MG63 (cell line): ENCODE measurements around the gene ANAPC5. TPM values are rescaled to one million over a fixed set of nuclear protein-coding genes. Genes with fewer than 3 reads are reported as not detected.

Experiments
- DNase-seq: peaks from one replicate; pipeline ENCODE4 v3.0.0-alpha.2; 2020
- H3K27me3 ChIP-seq: fragments of 250-450 bp; sonication (Bioruptor Pico); 2 replicates; pipeline ENCODE4 v1.5.1; 2020; ENCODE audit warnings: mild to moderate bottlenecking, moderate library complexity
- H3K36me3 ChIP-seq: fragments of 250-450 bp; sonication (Bioruptor Pico); 2 replicates; pipeline ENCODE4 v1.5.1; 2020; ENCODE audit warnings: mild to moderate bottlenecking, moderate library complexity
- H3K4me3 ChIP-seq: fragments of 250-450 bp; sonication (Bioruptor Pico); 2 replicates; pipeline ENCODE4 v1.5.1; 2020; ENCODE audit warnings: mild to moderate bottlenecking, moderate library complexity
- H3K9me3 ChIP-seq: fragments of 250-450 bp; sonication (Bioruptor Pico); 2 replicates; pipeline ENCODE4 v1.5.1; 2020; ENCODE audit warnings: mild to moderate bottlenecking, moderate library complexity
- total RNA-seq: library from RNA; depleted of rRNA; stranded (reverse); fragments of >200 nt; shearing (Covaris generic); gene quantifications from 2 replicates; pipeline ENCODE4 v1.2.3, GENCODE V29; 2014; ENCODE audit warnings: low replicate concordance

Gene ANAPC5
- total RNA-seq, 1 experiment from 2014 or later, result 156 TPM

GRCh38 chr12:121297435-121297991 lies 54.7 kb downstream of the ANAPC5 start:
- H3K4me3 ChIP-seq, result peak overlapping the region; percentile 79
- no peaks in the 10 kb centered on the region for H3K9me3 ChIP-seq
- no peak for DNase-seq
- H3K36me3 ChIP-seq, result peaks cover 3% of the 10 kb centered on the region
- no peaks in the 10 kb centered on the region for H3K27me3 ChIP-seq

- H3K36me3 ChIP-seq, result peaks cover 3% of the 10 kb centered on the region
- no peaks in the 10 kb centered on the region for H3K9me3 ChIP-seq
- peak within 1 kb of the TSS; percentile 95 for H3K4me3 ChIP-seq
- DNase-seq, result peak; percentile 86
- no peaks in the 10 kb centered on the region for H3K27me3 ChIP-seq
These were observed 55.4 kb downstream of the ANAPC5 start, which contains the start of gene CAMKK2 for GRCh38 chr12:121296618-121297434. CAMKK2 (minus strand) TSS chr12:121296709; CDS start chr12:121274526, 22,183 bp downstream.

GRCh38 chr12:121295746-121296617 lies 56.2 kb downstream of the ANAPC5 start:
- Histone ChIP-seq H3K9me3 (no peaks in the 10 kb centered on the region), H3K36me3 (peaks cover 5% of the 10 kb centered on the region), H3K27me3 (no peaks in the 10 kb centered on the region), H3K4me3 (peak overlapping the region; percentile 95)
- peak; percentile 43 for DNase-seq

- H3K27me3 ChIP-seq, result no peaks in the 10 kb centered on the region
- no peaks in the 10 kb centered on the region for H3K9me3 ChIP-seq
- DNase-seq, result no peak
- H3K36me3 ChIP-seq, result peaks cover 5% of the 10 kb centered on the region
- H3K4me3 ChIP-seq, result peak overlapping the region; percentile 95
These were observed 57.0 kb downstream of the ANAPC5 start for GRCh38 chr12:121295116-121295745.

- no peak for DNase-seq
- Histone ChIP-seq H3K36me3 (peaks cover 8% of the 10 kb centered on the region), H3K4me3 (no peak overlapping the region), H3K27me3 (no peaks in the 10 kb centered on the region), H3K9me3 (no peaks in the 10 kb centered on the region)
These were observed 57.9 kb downstream of the ANAPC5 start for GRCh38 chr12:121294151-121294889.

- Histone ChIP-seq H3K27me3 (no peaks in the 10 kb centered on the region), H3K4me3 (no peak overlapping the region), H3K9me3 (no peaks in the 10 kb centered on the region), H3K36me3 (peaks cover 8% of the 10 kb centered on the region)
- DNase-seq, result no peak
These were observed 58.6 kb downstream of the ANAPC5 start for GRCh38 chr12:121293603-121294002.

GRCh38 chr12:121290410-121290809 lies 61.8 kb downstream of the ANAPC5 start:
- Histone ChIP-seq H3K9me3 (no peaks in the 10 kb centered on the region), H3K36me3 (peaks cover 8% of the 10 kb centered on the region), H3K27me3 (no peaks in the 10 kb centered on the region), H3K4me3 (no peak overlapping the region)
- no peak for DNase-seq

- DNase-seq, result no peak
- Histone ChIP-seq H3K4me3 (no peak overlapping the region), H3K9me3 (no peaks in the 10 kb centered on the region), H3K27me3 (no peaks in the 10 kb centered on the region), H3K36me3 (peaks cover 8% of the 10 kb centered on the region)
These were observed 62.2 kb downstream of the ANAPC5 start for GRCh38 chr12:121289962-121290361.

GRCh38 chr12:121288986-121289385 lies 63.2 kb downstream of the ANAPC5 start:
- Histone ChIP-seq H3K9me3 (no peaks in the 10 kb centered on the region), H3K4me3 (no peak overlapping the region), H3K36me3 (peaks cover 8% of the 10 kb centered on the region), H3K27me3 (no peaks in the 10 kb centered on the region)
- no peak for DNase-seq

- no peaks in the 10 kb centered on the region for H3K27me3 ChIP-seq
- H3K9me3 ChIP-seq, result no peaks in the 10 kb centered on the region
- no peak for DNase-seq
- no peak overlapping the region for H3K4me3 ChIP-seq
- H3K36me3 ChIP-seq, result peaks cover 9% of the 10 kb centered on the region
These were observed 63.9 kb downstream of the ANAPC5 start for GRCh38 chr12:121288158-121288845.

GRCh38 chr12:121287267-121287954 lies 64.8 kb downstream of the ANAPC5 start:
- Histone ChIP-seq H3K27me3 (no peaks in the 10 kb centered on the region), H3K9me3 (no peaks in the 10 kb centered on the region), H3K36me3 (peaks cover 8% of the 10 kb centered on the region), H3K4me3 (no peak overlapping the region)
- DNase-seq, result no peak

- no peak overlapping the region for H3K4me3 ChIP-seq
- peaks cover 6% of the 10 kb centered on the region; the same call in 1 of the 2 replicates for H3K36me3 ChIP-seq
- H3K27me3 ChIP-seq, result no peaks in the 10 kb centered on the region
- H3K9me3 ChIP-seq, result no peaks in the 10 kb centered on the region
- DNase-seq, result no peak
These were observed 66.4 kb downstream of the ANAPC5 start for GRCh38 chr12:121285856-121286255.

- Histone ChIP-seq H3K4me3 (no peak overlapping the region), H3K9me3 (no peaks in the 10 kb centered on the region), H3K36me3 (peaks cover 3% of the 10 kb centered on the region; the same call in 1 of the 2 replicates), H3K27me3 (no peaks in the 10 kb centered on the region)
- DNase-seq, result peak; percentile 48
These were observed 67.4 kb downstream of the ANAPC5 start for GRCh38 chr12:121284551-121285390.

GRCh38 chr12:121283841-121284240 lies 68.4 kb downstream of the ANAPC5 start:
- Histone ChIP-seq H3K36me3 (peaks cover 5% of the 10 kb centered on the region; the same call in 1 of the 2 replicates), H3K9me3 (no peaks in the 10 kb centered on the region), H3K27me3 (no peaks in the 10 kb centered on the region), H3K4me3 (no peak overlapping the region)
- no peak for DNase-seq
